Mesenteric fat pad (tissue), 1 donor: Measurements from ENCODE around the gene APOD. TPM values are rescaled to one million over a fixed set of nuclear protein-coding genes. Genes with fewer than 3 reads are reported as not detected.

Experiments used
- DNase-seq: peaks from one replicate; pipeline ENCODE4 v3.0.0-alpha.2; 2020; ENCODE audit warnings: low spot score
- total RNA-seq: library from RNA; stranded (reverse); fragmentation: NEBNext Ultra II Directional; extraction: Animal tissue kit (Norgen Biotek cat#: 25700); gene quantifications from one replicate; pipeline ENCODE4 v1.2.1, GENCODE V29; 2021
- donor health status: DM: yes; HTN: yes; CAD: no.

APOD gene
- total RNA-seq, 1 donor from 2014 or later, result 362 TPM

GRCh38 chr3:195587824-195588223 lies 4.1 kb upstream of the APOD start:
- DNase-seq, result no peak

- no peak for DNase-seq
Measured at GRCh38 chr3:195587406-195587805, 3.7 kb upstream of the APOD start.

- DNase-seq, result no peak
Measured at GRCh38 chr3:195584543-195584870, 767 bp upstream of the APOD start.

DNA sequence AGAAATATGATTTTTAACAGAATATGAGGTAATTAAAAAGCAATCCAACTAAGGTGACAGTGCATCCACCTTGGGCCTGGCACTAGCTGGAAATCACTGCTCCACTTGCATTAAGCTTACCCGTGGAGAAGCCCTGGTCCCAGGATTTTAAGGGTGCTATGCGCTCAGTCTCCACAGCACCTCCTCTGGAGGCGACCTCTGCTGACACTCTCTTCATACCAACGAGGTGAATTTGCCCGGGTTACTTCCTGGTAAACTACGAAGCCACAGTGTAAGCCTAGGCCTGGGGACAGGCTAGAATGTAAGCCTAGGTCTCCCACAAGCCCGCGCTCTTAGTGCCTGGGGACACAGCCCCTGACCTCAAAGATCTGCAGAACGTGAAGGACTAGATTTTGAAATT lies 793 bp downstream of the APOD start:
- no peak for DNase-seq

DNA sequence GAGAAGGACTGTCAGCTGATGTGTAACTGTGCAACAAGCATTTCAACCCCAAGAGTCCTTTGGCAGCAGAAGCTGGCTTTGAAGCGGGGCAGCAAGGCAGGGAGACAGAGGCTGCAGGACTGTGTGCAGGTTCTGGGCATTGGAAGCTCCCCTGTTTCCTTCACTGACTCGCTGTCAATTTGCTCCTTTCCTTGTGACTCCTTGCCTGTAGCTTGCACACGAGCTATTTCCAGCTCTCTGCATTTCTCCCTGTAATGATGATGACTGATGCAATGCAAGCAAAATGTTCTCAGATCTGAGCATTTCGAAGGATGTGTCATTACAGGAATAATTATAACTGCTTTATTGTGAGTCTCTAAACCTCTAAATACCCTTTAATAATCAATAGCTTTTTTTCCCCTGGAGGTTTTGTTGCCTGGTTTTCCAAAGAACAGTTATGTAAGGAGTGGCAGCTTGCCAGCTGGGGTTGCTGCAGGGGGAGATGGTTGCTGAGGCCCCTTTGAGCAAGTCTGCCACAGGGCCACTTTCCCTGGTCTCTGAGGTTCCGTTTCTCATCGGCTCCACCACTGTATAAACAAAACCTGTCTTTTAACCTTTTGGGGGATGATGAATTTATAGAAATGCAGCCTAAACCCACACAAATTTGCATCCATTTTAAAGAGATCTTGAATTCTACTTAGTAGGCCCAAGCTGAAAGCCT lies 2.8 kb downstream of the APOD start:
- DNase-seq, result no peak

- DNase-seq, result no peak
Measured at GRCh38 chr3:195579281-195579680, 4.5 kb downstream of the APOD start.

GRCh38 chr3:195578565-195578964 lies 5.2 kb downstream of the APOD start:
- no peak for DNase-seq

- no peak for DNase-seq
Measured at GRCh38 chr3:195577645-195578177, 6.0 kb downstream of the APOD start.

DNA sequence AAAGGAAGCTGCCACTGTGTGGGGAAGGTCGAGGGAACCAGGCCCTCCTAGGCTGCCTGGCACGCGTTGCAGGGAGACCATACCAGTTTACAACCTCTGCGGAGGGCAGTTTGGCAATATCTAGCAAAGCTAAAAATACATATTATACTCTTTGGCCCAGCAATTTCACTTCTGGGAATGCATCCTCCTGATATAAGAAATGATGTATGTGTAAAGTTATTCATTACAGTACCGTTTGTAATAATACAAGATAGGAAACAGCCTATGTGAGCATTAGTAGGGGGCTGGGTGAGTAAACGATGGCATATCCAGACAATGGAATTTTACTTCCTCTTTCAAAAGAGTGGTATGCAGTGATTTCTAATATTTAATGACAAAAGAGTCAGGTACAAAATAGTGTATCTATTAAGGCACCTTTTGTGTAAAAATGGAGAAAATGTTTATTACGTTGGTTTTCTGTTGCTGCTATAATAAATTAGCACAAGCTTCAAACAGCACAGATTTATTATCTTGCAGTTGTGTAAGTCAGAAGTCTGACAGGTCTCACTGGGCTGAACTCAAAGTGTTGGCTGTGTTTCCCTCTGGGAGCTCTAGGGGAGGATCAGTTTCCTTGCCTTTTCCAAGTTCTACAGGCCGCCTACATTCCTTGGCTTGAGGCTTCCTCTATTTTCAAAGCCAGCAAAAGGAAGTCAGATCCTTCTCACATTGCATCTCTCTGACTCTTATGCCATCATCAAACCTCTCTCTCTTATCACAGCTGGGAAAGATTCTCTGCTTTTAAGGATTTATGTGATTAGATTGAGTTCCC lies 9.0 kb downstream of the APOD start:
- DNase-seq, result no peak

DNA sequence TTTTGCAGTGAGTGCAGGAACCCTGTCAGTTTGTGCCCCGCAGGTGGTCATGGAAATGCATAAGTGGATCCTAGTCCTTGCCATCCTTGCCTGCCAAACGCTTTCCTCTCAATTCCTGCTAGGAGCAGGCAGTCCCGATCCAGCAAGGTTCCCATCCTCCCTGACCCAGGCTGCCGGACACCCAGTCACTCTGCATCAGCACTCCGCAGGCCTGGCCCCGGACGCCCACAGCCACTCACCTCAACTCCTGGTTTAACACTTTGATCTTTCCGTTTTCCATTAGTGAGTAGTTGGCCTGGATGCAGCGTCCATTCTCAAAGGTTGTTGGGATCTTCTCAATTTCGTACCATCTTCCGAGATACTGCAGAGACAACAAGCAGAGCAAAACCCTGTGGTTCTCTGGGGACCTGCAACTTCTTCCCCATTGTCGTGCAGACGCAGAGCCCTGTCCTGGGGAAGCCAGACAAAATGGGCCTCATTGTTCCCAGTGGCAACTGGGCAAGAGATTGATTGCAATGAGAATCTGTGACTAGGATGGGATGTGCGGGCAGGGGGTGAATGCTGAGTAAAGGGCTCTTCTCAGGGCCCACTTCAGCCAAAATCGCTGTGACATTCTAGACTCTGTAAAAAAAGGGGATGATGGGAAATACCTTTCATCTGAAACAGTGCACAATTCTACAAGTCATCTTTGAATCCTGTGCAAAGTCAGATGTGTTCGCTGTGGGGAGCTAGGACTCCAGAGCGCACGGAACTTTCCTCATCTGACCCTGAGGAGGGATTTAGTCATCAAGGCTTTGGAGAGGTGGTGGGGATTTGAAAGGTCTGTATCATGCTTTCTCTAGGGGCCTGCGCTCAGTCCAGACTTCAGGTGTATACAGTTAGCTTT lies 9.9 kb downstream of the APOD start:
- DNase-seq, result no peak

DNA sequence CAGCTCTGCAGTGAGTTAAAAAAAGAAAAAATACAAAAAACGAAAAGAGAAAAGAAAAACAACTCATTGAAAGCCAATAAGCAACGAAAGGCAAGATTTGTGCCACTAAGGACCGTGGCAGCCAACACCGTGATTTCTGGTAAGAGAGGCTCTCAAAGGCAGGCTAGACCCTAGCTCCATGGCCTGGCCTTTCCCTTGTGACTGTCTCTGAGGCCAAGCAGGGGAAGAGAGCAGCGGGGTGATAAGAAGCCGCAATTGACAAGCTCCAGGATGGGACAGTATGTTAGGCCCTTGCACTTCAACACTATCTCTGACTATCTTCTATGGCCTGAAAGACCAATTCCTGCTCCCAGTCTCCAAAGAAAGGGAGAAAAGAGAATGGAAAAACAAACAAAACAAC lies 12.4 kb downstream of the APOD start:
- DNase-seq, result no peak

DNA sequence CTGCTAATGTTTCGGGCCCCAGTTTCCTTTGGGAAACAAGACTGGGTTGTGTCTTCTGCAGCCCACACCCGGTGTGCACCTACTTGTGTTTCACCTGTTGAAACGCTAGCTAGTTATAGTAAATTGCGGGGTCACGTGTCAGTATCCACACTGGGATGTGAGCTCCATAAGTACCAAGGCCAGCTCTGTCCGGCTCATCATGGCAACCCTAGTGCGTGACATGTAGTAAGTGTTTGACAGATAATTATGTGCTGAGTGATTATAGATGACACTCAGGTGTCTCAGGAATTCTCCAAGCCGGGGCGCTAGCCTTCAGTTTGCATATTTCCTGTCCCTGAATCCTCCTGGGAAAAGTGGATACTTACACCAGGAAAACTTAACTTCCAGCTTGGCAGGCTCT lies 12.8 kb downstream of the APOD start:
- DNase-seq, result no peak

GRCh38 chr3:195570344-195570743 lies 13.4 kb downstream of the APOD start:
- no peak for DNase-seq

GRCh38 chr3:195568630-195569029 lies 15.1 kb downstream of the APOD start:
- no peak for DNase-seq

GRCh38 chr3:195566797-195567196 lies 16.9 kb downstream of the APOD start:
- DNase-seq, result no peak

- DNase-seq, result no peak
Measured at GRCh38 chr3:195565716-195566115, 18.0 kb downstream of the APOD start.

DNA sequence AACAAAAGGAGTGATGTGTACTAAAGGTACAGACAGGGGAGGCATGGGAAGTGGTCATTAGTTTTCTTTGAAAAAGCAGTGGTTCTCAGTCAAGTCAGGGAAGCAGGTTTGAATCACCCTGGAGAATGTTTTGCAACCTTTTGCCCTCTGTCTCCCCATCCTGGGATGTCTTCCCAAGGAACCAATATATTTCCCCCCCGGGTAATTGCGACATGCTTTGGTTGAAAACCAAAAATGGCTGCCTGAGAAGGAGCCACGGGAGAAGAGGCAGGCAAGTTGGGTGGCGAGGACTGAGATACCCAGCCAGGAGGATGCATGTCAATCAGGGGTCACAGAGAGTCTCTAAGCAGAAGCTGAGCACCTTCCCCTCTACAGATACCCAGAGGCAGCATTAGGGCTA lies 20.4 kb downstream of the APOD start:
- no peak for DNase-seq

DNA sequence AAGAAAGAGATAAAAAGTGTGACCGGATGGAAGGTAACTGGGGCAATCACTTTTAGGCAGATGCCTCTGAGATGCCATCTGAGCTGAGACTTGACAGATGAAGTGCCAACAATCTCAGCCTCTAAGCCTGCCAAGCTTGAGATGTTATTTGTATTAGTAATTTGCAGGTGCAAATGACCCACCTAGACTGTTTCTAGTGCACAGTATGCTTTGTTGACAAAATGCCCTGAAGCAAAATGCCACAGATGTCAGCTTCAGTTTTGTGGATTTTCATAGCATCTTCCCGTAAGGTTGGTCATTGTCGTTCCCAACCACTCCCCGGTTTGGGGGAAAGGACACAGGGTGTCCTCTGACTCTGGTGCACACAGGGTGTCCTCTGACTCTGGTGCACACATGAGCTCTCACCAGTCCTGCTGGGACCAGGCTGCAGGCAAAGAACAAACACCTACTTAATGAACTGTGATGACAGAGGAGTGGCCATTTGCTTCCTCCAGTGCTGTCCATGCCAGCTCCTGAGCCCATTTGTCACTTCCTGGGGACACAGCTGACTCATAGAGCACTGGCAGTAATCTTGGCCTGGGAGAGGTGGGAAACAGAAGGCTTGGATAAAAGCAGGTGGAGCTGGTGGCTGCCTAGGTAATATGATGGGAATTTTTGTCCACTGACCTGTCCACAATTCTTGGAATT lies 23.9 kb downstream of the APOD start:
- no peak for DNase-seq

GRCh38 chr3:195558602-195559001 lies 25.1 kb downstream of the APOD start:
- DNase-seq, result no peak

DNA sequence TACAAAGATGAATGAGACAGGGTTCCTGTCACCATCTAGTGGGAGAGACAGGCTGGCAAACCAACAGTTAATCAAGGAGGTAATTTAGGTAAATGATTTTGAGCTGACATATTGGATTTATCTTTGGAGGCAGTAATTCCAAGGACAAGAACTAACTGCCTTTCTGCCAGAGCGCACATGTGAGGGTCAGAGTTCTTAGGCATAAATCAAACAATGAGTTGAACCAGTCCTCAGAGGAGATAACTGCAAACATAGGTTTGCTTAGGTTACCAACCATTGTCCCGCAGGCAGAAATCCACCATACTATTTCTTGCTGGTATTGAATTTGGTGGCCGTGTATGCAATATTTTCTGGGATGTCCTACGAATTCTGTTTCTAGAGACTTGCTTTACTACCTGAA lies 26.4 kb downstream of the APOD start:
- no peak for DNase-seq

DNA sequence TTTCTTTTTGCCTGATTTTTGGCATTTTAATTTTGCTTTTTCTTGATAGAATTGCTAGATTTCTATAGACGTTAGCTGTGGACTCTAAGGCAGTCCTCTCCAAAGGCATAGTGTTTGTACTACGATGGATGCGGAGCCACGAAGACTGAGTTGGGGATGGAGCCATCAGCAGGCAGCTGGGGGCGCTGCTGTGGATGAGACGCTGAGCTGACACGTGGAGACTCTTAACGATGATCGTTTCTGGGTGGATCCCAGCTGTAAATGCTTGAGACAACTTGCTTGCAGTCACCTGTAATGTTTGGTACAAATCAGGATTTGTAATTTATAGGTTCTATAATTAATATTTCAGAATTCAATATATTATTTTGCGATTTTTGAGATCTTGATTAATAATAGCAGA lies 27.4 kb downstream of the APOD start:
- no peak for DNase-seq
